Measurements from ENCODE around the gene ADK. TPM values are rescaled to one million over a fixed set of nuclear protein-coding genes. Genes with fewer than 3 reads are reported as not detected.
A peak's percentile ranks its signal among the peaks of the same experiment; 100 is the strongest.

The ADK gene
- total RNA-seq, 3 donors from 2014 or later (not counting 1 experiment from before 2014, with no cell fraction given) = 13.4 to 16.1 (median 14.1) TPM

- Mint-ChIP-seq H3K4me3 (no peak overlapping the region), H3K36me3 (no peaks in the 10 kb centered on the region), H3K9me3 (no peaks in the 10 kb centered on the region), H3K27me3 (ENCODE audit: low read depth in 2 of 2) (no peaks in the 10 kb centered on the region), H3K4me1 (peaks cover 0 to 4% of the 10 kb centered on the region in 2 donors), H3K27ac (no peak overlapping the region)
- no peaks in the 10 kb centered on the region for H3K4me1 ChIP-seq (ENCODE audit: control insufficient read depth, insufficient read depth, low read length)
- no peak for ATAC-seq
- H3K27ac ChIP-seq (ENCODE audit: low read length) = no peak overlapping the region
- no peaks in the 10 kb centered on the region for H3K27me3 ChIP-seq (ENCODE audit: control insufficient read depth, insufficient read depth, low read length)
- intact Hi-C loops (cut with micrococcal nuclease) = no loop called here
- H3K9me3 ChIP-seq (ENCODE audit: control insufficient read depth, insufficient read depth, low read length) = no peaks in the 10 kb centered on the region
- no peak for TF ChIP-seq CTCF (IDR thresholded peaks at IDR 0.05)
- DNase-seq = no peak
- WGBS (ENCODE audit: insufficient coverage) = 100% methylated on average over 2 of the region's 2 CpGs
- H3K4me3 ChIP-seq (ENCODE audit: low read length) = no peak overlapping the region
- H3K36me3 ChIP-seq (ENCODE audit: control insufficient read depth, insufficient read depth, low read length) = no peaks in the 10 kb centered on the region
Measured at GRCh38 chr10:74593470-74593869, 442.4 kb downstream of the ADK start.

GRCh38 chr10:74596713-74597112 is 445.7 kb downstream of the ADK start:
- no peaks in the 10 kb centered on the region for H3K4me1 ChIP-seq (ENCODE audit: control insufficient read depth, insufficient read depth, low read length)
- H3K9me3 ChIP-seq (ENCODE audit: control insufficient read depth, insufficient read depth, low read length) = no peaks in the 10 kb centered on the region
- WGBS (ENCODE audit: insufficient coverage) = 95% methylated on average over 5 of the region's 7 CpGs
- no peak overlapping the region for H3K4me3 Mint-ChIP-seq
- no peak overlapping the region for H3K27ac Mint-ChIP-seq
- H3K36me3 Mint-ChIP-seq = no peaks in the 10 kb centered on the region
- DNase-seq (no peak), ATAC-seq (no peak)
- no peaks in the 10 kb centered on the region for H3K9me3 Mint-ChIP-seq
- H3K27me3 Mint-ChIP-seq (ENCODE audit: low read depth in 2 of 2) = no peaks in the 10 kb centered on the region
- no peak overlapping the region for H3K4me3 ChIP-seq (ENCODE audit: low read length)
- no peaks in the 10 kb centered on the region for H3K27me3 ChIP-seq (ENCODE audit: control insufficient read depth, insufficient read depth, low read length)
- H3K27ac ChIP-seq (ENCODE audit: low read length) = no peak overlapping the region
- no peaks in the 10 kb centered on the region for H3K36me3 ChIP-seq (ENCODE audit: control insufficient read depth, insufficient read depth, low read length)
- no peak for TF ChIP-seq CTCF (IDR thresholded peaks at IDR 0.05)
- intact Hi-C loops (cut with micrococcal nuclease) = no loop called here
- H3K4me1 Mint-ChIP-seq = peaks cover 0 to 4% of the 10 kb centered on the region in 2 donors

- DNase-seq (no peak), ATAC-seq (no peak)
- no peaks in the 10 kb centered on the region for H3K4me1 ChIP-seq (ENCODE audit: control insufficient read depth, insufficient read depth, low read length)
- Mint-ChIP-seq H3K9me3 (no peaks in the 10 kb centered on the region), H3K36me3 (no peaks in the 10 kb centered on the region), H3K4me3 (no peak overlapping the region), H3K4me1 (peaks cover 0 to 4% of the 10 kb centered on the region in 2 donors), H3K27me3 (ENCODE audit: low read depth in 2 of 2) (no peaks in the 10 kb centered on the region), H3K27ac (no peak overlapping the region)
- no peaks in the 10 kb centered on the region for H3K9me3 ChIP-seq (ENCODE audit: control insufficient read depth, insufficient read depth, low read length)
- WGBS (ENCODE audit: insufficient coverage) = 70% methylated on average over 4 of the region's 5 CpGs
- TF ChIP-seq CTCF (IDR thresholded peaks at IDR 0.05) = no peak
- peak overlapping the region; percentile 29 for H3K27ac ChIP-seq (ENCODE audit: low read length)
- no peaks in the 10 kb centered on the region for H3K36me3 ChIP-seq (ENCODE audit: control insufficient read depth, insufficient read depth, low read length)
- H3K27me3 ChIP-seq (ENCODE audit: control insufficient read depth, insufficient read depth, low read length) = no peaks in the 10 kb centered on the region
- intact Hi-C loops (cut with micrococcal nuclease) = no loop called here
- no peak overlapping the region for H3K4me3 ChIP-seq (ENCODE audit: low read length)
Measured at GRCh38 chr10:74598891-74599566, 448.0 kb downstream of the ADK start.

GRCh38 chr10:74599672-74600071 is 448.7 kb downstream of the ADK start:
- Histone ChIP-seq H3K9me3 (ENCODE audit: control insufficient read depth, insufficient read depth, low read length) (no peaks in the 10 kb centered on the region), H3K4me3 (ENCODE audit: low read length) (no peak overlapping the region), H3K36me3 (ENCODE audit: control insufficient read depth, insufficient read depth, low read length) (no peaks in the 10 kb centered on the region), H3K4me1 (ENCODE audit: control insufficient read depth, insufficient read depth, low read length) (no peaks in the 10 kb centered on the region), H3K27ac (ENCODE audit: low read length) (peak overlapping the region; percentile 29), H3K27me3 (ENCODE audit: control insufficient read depth, insufficient read depth, low read length) (no peaks in the 10 kb centered on the region)
- DNase-seq = no peak
- intact Hi-C loops (cut with micrococcal nuclease) = no loop called here
- H3K9me3 Mint-ChIP-seq = no peaks in the 10 kb centered on the region
- no peaks in the 10 kb centered on the region for H3K36me3 Mint-ChIP-seq
- ATAC-seq = no peak
- no peak overlapping the region for H3K27ac Mint-ChIP-seq
- H3K4me3 Mint-ChIP-seq = no peak overlapping the region
- peaks cover 0 to 4% of the 10 kb centered on the region in 2 donors for H3K4me1 Mint-ChIP-seq
- TF ChIP-seq CTCF (IDR thresholded peaks at IDR 0.05) = no peak
- H3K27me3 Mint-ChIP-seq (ENCODE audit: low read depth in 2 of 2) = no peaks in the 10 kb centered on the region
